Mucosa of rectum (tissue), 2 donors: Measurements from ENCODE around the gene GALK1.

Experiments
- H3K27ac ChIP-seq, 2 donors: one replicate each; pipeline ENCODE4 v1.7.0; 2013; ENCODE audit warnings: inconsistent platforms in 2 of 2, low read depth in 2 of 2, low read length in 2 of 2
- H3K27me3 ChIP-seq, 2 donors: one replicate each; pipeline ENCODE4 v1.7.0; 2013; ENCODE audit warnings: low read length in 2 of 2; ENCODE audit not compliant: control insufficient read depth in 2 of 2, insufficient read depth in 2 of 2
- H3K36me3 ChIP-seq, 2 donors: one replicate each; pipeline ENCODE4 v1.7.0; 2013; ENCODE audit warnings: low read length in 2 of 2; ENCODE audit not compliant: control insufficient read depth in 2 of 2, insufficient read depth in 2 of 2
- H3K4me1 ChIP-seq, 2 donors: one replicate each; pipeline ENCODE4 v1.7.0; 2013; ENCODE audit warnings: low read length in 2 of 2, mild to moderate bottlenecking in 1 of 2; ENCODE audit not compliant: control insufficient read depth in 2 of 2, insufficient read depth in 2 of 2
- H3K4me3 ChIP-seq, 2 donors: one replicate each; pipeline ENCODE4 v1.7.0; 2013; ENCODE audit warnings: low read length in 2 of 2
- H3K9ac ChIP-seq, 2 donors: one replicate each; pipeline ENCODE4 v1.7.0; 2013; ENCODE audit warnings: low read length in 2 of 2, low read depth in 1 of 2, mild to moderate bottlenecking in 1 of 2
- H3K9me3 ChIP-seq, 2 donors: one replicate each; pipeline ENCODE4 v1.7.0; 2013; ENCODE audit warnings: low read length in 2 of 2; ENCODE audit not compliant: control insufficient read depth in 2 of 2
- donor health status: healthy.
- donor health status: Normal muscosa, but diverticular disease.

GALK1 gene

GRCh38 chr17:75776386-75777295 lies 11.6 kb upstream of the GALK1 start:
- H3K36me3 ChIP-seq: peaks cover 20 to 21% of the 10 kb centered on the region in 2 donors
- peaks cover 12 to 27% of the 10 kb centered on the region in 2 donors for H3K4me1 ChIP-seq
- no peaks in the 10 kb centered on the region for H3K9me3 ChIP-seq
- H3K27ac ChIP-seq: no peak overlapping the region
- H3K9ac ChIP-seq: no peak overlapping the region
- no peaks in the 10 kb centered on the region for H3K27me3 ChIP-seq
- peak overlapping the region; percentile 88 to 89 for H3K4me3 ChIP-seq

DNA sequence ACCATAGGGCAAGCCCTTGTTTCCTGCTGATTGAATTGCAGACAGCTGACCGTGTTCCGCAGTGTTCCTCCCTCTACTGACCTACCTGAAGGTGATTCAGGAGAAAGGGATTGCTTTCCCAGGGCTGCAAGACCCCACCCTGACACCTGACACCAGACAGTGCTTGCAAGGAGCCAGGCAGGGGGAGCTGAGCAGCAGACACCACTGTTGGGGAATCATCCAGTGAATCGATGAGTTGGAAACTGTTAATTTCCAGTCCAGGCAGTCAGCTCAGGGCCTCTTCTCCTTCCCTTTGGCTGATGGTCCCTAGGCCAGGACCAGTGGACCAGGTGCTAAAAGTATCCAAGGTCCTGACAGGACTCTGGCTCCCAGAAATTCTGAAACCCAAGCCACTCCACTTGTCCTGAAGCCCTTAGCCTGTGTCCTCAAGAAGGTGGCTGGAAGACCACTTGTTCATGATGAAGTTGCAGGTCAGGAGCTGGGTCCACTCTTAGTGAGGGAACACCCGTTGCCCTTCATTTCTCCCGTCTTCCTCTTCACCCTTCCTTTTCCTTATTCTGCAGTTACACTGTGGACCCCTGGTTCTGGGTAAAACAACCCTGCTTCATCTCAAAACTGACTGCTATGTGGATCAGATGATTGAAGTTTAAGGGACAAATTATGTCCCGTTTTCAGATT lies 10.1 kb upstream of the GALK1 start:
- Histone ChIP-seq H3K4me1 (peaks cover 17 to 33% of the 10 kb centered on the region in 2 donors), H3K27ac (no peak overlapping the region), H3K27me3 (no peaks in the 10 kb centered on the region), H3K4me3 (no peak overlapping the region), H3K9me3 (no peaks in the 10 kb centered on the region), H3K9ac (no peak overlapping the region), H3K36me3 (peaks cover 20 to 21% of the 10 kb centered on the region in 2 donors)

DNA sequence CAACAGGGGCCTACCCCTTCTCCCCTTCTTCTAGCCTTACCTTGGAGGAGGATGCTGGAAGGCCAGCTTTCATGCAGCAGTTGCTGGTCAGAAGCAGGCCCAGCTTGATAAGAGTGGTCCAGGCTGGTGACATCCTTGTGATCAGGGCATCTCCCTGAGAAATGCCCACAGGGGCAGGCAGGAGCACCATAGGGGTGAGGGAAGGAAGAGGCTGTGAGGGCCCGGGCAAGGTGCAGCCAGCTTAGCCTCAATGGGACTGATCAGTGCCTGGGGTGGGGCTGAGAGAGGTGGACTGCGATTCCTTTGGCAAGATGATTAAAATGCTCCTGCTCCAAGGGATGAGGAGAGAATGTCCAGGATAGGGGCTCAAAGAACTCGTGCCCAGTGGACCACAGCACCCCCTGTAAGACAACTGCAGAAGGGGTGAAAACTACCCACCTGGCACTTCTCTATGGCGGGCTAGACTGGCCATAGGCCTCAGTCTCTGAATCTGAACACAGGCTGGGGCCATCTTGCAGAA lies 9.5 kb upstream of the GALK1 start:
- H3K4me3 ChIP-seq: no peak overlapping the region
- no peaks in the 10 kb centered on the region for H3K9me3 ChIP-seq
- peaks cover 20 to 21% of the 10 kb centered on the region in 2 donors for H3K36me3 ChIP-seq
- H3K27ac ChIP-seq: no peak overlapping the region
- no peak overlapping the region for H3K9ac ChIP-seq
- peaks cover 17 to 30% of the 10 kb centered on the region in 2 donors for H3K4me1 ChIP-seq
- no peaks in the 10 kb centered on the region for H3K27me3 ChIP-seq

- Histone ChIP-seq H3K9ac (no peak overlapping the region), H3K9me3 (no peaks in the 10 kb centered on the region), H3K27ac (no peak overlapping the region), H3K36me3 (peaks cover 20 to 21% of the 10 kb centered on the region in 2 donors), H3K27me3 (no peaks in the 10 kb centered on the region), H3K4me3 (no peak overlapping the region), H3K4me1 (peaks cover 17 to 34% of the 10 kb centered on the region in 2 donors)
These were observed 8.9 kb upstream of the GALK1 start for GRCh38 chr17:75773808-75774470.

GRCh38 chr17:75773121-75773807 lies 8.3 kb upstream of the GALK1 start:
- H3K9ac ChIP-seq: no peak overlapping the region
- no peaks in the 10 kb centered on the region for H3K27me3 ChIP-seq
- H3K4me1 ChIP-seq: peaks cover 17 to 34% of the 10 kb centered on the region in 2 donors
- H3K36me3 ChIP-seq: peaks cover 14 to 18% of the 10 kb centered on the region in 2 donors
- H3K9me3 ChIP-seq: no peaks in the 10 kb centered on the region
- H3K4me3 ChIP-seq: no peak overlapping the region
- no peak overlapping the region for H3K27ac ChIP-seq

DNA sequence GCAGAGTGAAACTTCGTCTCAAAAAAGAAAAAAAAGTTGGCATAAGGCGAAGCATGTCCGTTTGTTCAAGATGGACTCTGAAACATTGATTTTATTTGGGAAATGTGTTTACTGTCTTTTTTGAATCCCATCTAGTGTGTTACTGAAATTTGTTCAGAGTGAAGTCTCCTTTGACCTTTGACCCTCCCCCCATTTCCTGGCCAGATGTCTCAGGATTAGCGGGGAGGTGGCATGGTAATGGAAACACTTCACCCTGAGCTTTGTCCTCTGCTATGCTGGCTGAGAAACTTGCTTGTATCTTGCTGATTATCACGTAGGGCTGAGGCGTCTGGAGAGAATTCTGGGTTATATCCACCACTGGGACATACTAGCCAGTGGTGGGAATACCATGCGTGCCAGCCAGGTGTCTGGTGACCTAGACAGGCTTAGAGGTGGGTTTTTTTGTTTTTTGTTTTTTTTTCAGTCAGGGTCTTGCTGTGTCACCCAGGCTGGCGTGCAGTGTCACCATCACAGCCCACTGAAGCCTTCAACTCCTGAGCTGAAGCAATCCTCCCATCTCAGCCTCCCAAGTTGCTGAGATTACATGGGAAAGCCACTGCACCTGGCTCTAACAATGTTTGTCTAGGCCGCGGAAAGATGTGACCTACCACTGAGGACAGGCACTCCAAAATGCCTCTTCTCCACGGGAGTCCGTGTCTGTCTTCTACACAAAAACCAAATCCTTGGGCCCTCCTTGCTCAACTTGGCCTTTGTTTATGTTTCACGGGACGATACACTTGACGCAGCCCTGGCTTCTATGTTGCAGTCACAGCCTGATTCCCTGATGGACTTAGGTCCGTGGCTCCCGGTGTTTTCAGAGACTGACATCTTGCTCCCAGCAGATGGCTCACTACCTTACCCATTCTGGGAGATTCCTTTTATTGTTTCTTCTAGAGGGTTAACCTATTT lies 6.6 kb upstream of the GALK1 start:
- Histone ChIP-seq H3K4me1 (peaks cover 8 to 19% of the 10 kb centered on the region in 2 donors), H3K27me3 (no peaks in the 10 kb centered on the region), H3K9ac (peak overlapping the region in 1 of 2 donors; percentile 3), H3K9me3 (no peaks in the 10 kb centered on the region), H3K36me3 (peaks cover 5 to 7% of the 10 kb centered on the region in 2 donors), H3K27ac (no peak overlapping the region), H3K4me3 (no peak overlapping the region)

DNA sequence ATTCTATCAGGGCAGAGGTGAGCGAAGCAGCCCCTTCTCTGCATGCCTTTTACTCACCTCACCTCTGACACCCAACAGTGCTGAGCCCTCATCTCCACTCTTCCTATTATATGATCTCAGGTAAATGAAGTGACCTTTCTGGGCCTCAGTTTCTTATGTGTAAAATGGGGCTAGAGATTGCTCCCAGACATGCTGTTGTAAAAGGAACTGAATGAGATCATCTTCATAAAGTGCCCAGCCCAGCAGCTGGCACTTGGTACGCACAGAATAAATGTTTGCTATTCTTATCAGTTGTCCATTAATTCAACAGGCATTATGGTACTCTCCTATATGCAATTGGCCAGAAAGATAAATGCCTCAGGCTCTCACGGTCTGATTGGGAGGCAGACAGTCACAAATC lies 4.5 kb upstream of the GALK1 start:
- Histone ChIP-seq H3K27me3 (no peaks in the 10 kb centered on the region), H3K27ac (peak overlapping the region in 1 of 2 donors; percentile 50), H3K4me3 (no peak overlapping the region), H3K36me3 (no peaks in the 10 kb centered on the region), H3K9ac (no peak overlapping the region), H3K4me1 (peaks cover 8 to 16% of the 10 kb centered on the region in 2 donors), H3K9me3 (no peaks in the 10 kb centered on the region)

- Histone ChIP-seq H3K27ac (no peak overlapping the region), H3K4me3 (no peak overlapping the region), H3K9me3 (no peaks in the 10 kb centered on the region), H3K9ac (no peak overlapping the region), H3K36me3 (no peaks in the 10 kb centered on the region), H3K27me3 (no peaks in the 10 kb centered on the region), H3K4me1 (peaks cover 19 to 26% of the 10 kb centered on the region in 2 donors)
These were observed 2.9 kb upstream of the GALK1 start for GRCh38 chr17:75767881-75768280.

DNA sequence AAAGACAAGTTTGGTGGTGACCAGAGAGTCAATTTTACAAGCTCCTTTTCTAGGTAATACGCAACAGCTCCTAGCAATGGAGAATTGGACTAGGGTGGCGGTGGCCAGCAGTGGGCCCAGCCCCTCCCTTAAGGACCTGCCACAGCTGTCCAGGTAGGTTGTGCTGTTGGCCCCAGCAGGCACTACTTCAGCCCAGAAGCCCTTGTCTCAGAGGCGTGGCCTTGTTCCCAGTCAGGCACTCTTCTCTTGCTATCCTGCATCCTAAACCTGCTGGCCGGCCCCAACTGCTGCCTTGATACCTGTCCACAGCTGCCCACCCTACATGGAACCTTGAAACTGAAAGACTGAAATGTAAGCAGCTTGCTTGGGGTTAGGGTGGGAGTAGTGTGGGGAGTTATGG lies 989 bp upstream of the GALK1 start:
- H3K27ac ChIP-seq: peak overlapping the region in 1 of 2 donors; percentile 23

More for the DNA sequence above, 989 bp upstream of the GALK1 start:
- Histone ChIP-seq H3K4me3 (no peak overlapping the region), H3K9ac (peak overlapping the region in 1 of 2 donors; percentile 24), H3K4me1 (peaks cover 14% of the 10 kb centered on the region in 2 donors), H3K9me3 (no peaks in the 10 kb centered on the region), H3K27me3 (no peaks in the 10 kb centered on the region), H3K36me3 (no peaks in the 10 kb centered on the region)
